Panc1 (cell line): Measurements from ENCODE around the gene FRMPD4. TPM values are rescaled to one million over a fixed set of nuclear protein-coding genes. Genes with fewer than 3 reads are reported as not detected.

Experiments
- ATAC-seq: fragments of 200-7000 bp; cut with Tn5 transposase; 2 replicates; pipeline ENCODE4 v1.9.1; 2020; ENCODE audit warnings: mild to moderate bottlenecking, moderate library complexity
- BruUV-seq: library from RNA; stranded (reverse); fragments of 400-500 nt; replicated peaks from 2 replicates; lab custom pipeline; 2021; lab: Mats Ljungman, UMichigan
- CTCF ChIA-PET: fragments of 300-600 bp; sonication (Branson Sonifier 250); formaldehyde crosslinking; loops from one replicate; lab custom pipeline; 2022; ENCODE audit warnings: antibody characterized with exemption; lab: Charles Lee
- POLR2A ChIA-PET: fragments of 300-600 bp; sonication (Branson Sonifier 250); formaldehyde crosslinking; loops from one replicate; lab custom pipeline; 2022; ENCODE audit warnings: antibody characterized with exemption; lab: Charles Lee
- DNase-seq: peaks from one replicate; pipeline ENCODE4 v3.0.0-alpha.2; 2010; ENCODE audit warnings: low read depth, low spot score
- H3K27ac ChIP-seq: 2 replicates; pipeline ENCODE4 v1.5.1; 2011; ENCODE audit warnings: mild to moderate bottlenecking, low read length, inconsistent platforms
- H3K27me3 ChIP-seq: fragments of 200-500 bp; sonication (Bioruptor generic); 2 replicates; pipeline ENCODE4 v1.6.0; 2014; ENCODE audit warnings: low read length, inconsistent platforms; ENCODE audit not compliant: control insufficient read depth, insufficient read depth
- H3K36me3 ChIP-seq: fragments of 200-500 bp; sonication (Bioruptor generic); 2 replicates; pipeline ENCODE4 v1.5.1; 2014; ENCODE audit warnings: inconsistent platforms, mild to moderate bottlenecking, low read length, moderate library complexity; ENCODE audit not compliant: control insufficient read depth, insufficient read depth
- H3K4me1 ChIP-seq: 2 replicates; pipeline ENCODE4 v1.5.1; 2011; ENCODE audit warnings: inconsistent platforms, mild to moderate bottlenecking, low read length, moderate library complexity; ENCODE audit not compliant: control insufficient read depth, insufficient read depth
- H3K4me3 ChIP-seq, 2 experiments: 2 replicates each; pipeline ENCODE4 v1.5.1; 2011 to 2012; ENCODE audit warnings: low read depth in 2 of 2, low read length in 2 of 2, mild to moderate bottlenecking in 2 of 2, inconsistent platforms in 1 of 2, moderate library complexity in 1 of 2
- H3K9me3 ChIP-seq: fragments of 200-500 bp; sonication (Bioruptor generic); 2 replicates; pipeline ENCODE4 v1.5.1; 2014; ENCODE audit warnings: low read depth, mild to moderate bottlenecking, inconsistent platforms, low read length, moderate library complexity; ENCODE audit not compliant: control insufficient read depth, insufficient read depth
- POLR2AphosphoS5 ChIP-seq: IDR thresholded peaks from 2 replicates; pipeline ENCODE4 v1.6.1; 2012; ENCODE audit warnings: mild to moderate bottlenecking, low read depth, low read length, moderate library complexity
- SIN3A ChIP-seq: IDR thresholded peaks from 2 replicates; pipeline ENCODE4 v1.6.1; 2012; ENCODE audit warnings: low read depth, mild to moderate bottlenecking, low read length, moderate library complexity, borderline replicate concordance; ENCODE audit not compliant: insufficient read depth
- TCF7L2 ChIP-seq: IDR thresholded peaks from 2 replicates; pipeline ENCODE4 v1.6.1; 2011; ENCODE audit warnings: mild to moderate bottlenecking, low read depth, low read length, inconsistent platforms
- in situ Hi-C: cut with HindIII; loops from 2 replicates; pipeline ENCODE4 v1.10.0; 2016; ENCODE audit warnings: low sequenced_read_pairs, low pct_unique_long_range_greater_than_20kb
- intact Hi-C: fragments of 100-400 bp; cut with micrococcal nuclease; formaldehyde crosslinking; loops from one replicate; pipeline ENCODE4 v1.10.0; 2022; ENCODE audit not compliant: unreplicated experiment
- total RNA-seq: library from RNA; stranded (reverse); gene quantifications from one replicate; pipeline ENCODE4 v1.2.1, GENCODE V29; 2021; ENCODE audit not compliant: unreplicated experiment
- TF ChIP-seq, protein P1 (sequence below): fragments of 450-650 bp; IDR thresholded peaks from 2 replicates; pipeline ENCODE4 v1.5.1; 2017; ENCODE audit warnings: mild to moderate bottlenecking
- TF ChIP-seq, protein P2 (sequence below), 2 experiments: IDR thresholded peaks; 2 replicates each; pipeline ENCODE4 v1.6.1; 2011 to 2012; ENCODE audit warnings: low read depth in 2 of 2, control low read depth in 1 of 2, low read length in 1 of 2, mild to moderate bottlenecking in 1 of 2, moderate library complexity in 1 of 2; ENCODE audit not compliant: insufficient read depth in 1 of 2

Gene FRMPD4
- total RNA-seq, 1 experiment from 2014 or later, result not detected

DNA sequence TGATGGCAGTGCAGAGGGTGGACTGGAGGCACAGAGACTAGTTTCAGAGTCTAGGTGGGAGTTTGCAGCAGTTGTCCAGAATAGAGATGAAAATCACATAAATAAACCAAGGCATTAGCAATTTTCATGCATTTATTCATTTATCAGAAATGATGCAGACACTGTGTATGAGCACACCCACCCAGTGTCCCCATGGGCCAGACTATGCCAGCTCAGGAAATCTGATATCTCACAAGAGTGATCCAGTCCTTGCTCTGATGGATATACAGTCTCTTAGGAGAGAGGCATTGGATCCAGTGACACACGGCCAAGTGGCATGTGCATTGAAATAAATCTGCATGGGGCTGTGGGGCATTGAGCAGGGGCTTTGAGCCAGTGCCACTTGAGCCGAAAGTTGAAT, 228.2 kb downstream of the FRMPD4 start:
- no peak for ATAC-seq
- CTCF ChIA-PET, result no interaction called here
- no peaks in the 10 kb centered on the region for H3K4me1 ChIP-seq
- no peak overlapping the region for H3K27ac ChIP-seq
- H3K4me3 ChIP-seq, result no peak overlapping the region
- POLR2A ChIA-PET, result no interaction called here
- H3K9me3 ChIP-seq, result no peaks in the 10 kb centered on the region
- no peaks in the 10 kb centered on the region for H3K27me3 ChIP-seq
- TF ChIP-seq, protein P1, sequence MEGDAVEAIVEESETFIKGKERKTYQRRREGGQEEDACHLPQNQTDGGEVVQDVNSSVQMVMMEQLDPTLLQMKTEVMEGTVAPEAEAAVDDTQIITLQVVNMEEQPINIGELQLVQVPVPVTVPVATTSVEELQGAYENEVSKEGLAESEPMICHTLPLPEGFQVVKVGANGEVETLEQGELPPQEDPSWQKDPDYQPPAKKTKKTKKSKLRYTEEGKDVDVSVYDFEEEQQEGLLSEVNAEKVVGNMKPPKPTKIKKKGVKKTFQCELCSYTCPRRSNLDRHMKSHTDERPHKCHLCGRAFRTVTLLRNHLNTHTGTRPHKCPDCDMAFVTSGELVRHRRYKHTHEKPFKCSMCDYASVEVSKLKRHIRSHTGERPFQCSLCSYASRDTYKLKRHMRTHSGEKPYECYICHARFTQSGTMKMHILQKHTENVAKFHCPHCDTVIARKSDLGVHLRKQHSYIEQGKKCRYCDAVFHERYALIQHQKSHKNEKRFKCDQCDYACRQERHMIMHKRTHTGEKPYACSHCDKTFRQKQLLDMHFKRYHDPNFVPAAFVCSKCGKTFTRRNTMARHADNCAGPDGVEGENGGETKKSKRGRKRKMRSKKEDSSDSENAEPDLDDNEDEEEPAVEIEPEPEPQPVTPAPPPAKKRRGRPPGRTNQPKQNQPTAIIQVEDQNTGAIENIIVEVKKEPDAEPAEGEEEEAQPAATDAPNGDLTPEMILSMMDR, result no peak
- TF ChIP-seq SIN3A (no peak), TCF7L2 (no peak), POLR2AphosphoS5 (no peak)
- TF ChIP-seq, protein P2, sequence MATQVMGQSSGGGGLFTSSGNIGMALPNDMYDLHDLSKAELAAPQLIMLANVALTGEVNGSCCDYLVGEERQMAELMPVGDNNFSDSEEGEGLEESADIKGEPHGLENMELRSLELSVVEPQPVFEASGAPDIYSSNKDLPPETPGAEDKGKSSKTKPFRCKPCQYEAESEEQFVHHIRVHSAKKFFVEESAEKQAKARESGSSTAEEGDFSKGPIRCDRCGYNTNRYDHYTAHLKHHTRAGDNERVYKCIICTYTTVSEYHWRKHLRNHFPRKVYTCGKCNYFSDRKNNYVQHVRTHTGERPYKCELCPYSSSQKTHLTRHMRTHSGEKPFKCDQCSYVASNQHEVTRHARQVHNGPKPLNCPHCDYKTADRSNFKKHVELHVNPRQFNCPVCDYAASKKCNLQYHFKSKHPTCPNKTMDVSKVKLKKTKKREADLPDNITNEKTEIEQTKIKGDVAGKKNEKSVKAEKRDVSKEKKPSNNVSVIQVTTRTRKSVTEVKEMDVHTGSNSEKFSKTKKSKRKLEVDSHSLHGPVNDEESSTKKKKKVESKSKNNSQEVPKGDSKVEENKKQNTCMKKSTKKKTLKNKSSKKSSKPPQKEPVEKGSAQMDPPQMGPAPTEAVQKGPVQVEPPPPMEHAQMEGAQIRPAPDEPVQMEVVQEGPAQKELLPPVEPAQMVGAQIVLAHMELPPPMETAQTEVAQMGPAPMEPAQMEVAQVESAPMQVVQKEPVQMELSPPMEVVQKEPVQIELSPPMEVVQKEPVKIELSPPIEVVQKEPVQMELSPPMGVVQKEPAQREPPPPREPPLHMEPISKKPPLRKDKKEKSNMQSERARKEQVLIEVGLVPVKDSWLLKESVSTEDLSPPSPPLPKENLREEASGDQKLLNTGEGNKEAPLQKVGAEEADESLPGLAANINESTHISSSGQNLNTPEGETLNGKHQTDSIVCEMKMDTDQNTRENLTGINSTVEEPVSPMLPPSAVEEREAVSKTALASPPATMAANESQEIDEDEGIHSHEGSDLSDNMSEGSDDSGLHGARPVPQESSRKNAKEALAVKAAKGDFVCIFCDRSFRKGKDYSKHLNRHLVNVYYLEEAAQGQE (IDR thresholded peaks at IDR 0.05; ENCODE audit: insufficient read depth in 1 of 2, low read depth in 2 of 2, low read length in 1 of 2), result no peak
- no TSS peak for BruUV-seq
- DNase-seq, result no peak
- no peaks in the 10 kb centered on the region for H3K36me3 ChIP-seq
- in situ Hi-C loops (no loop called here), intact Hi-C loops (no loop called here)

DNA sequence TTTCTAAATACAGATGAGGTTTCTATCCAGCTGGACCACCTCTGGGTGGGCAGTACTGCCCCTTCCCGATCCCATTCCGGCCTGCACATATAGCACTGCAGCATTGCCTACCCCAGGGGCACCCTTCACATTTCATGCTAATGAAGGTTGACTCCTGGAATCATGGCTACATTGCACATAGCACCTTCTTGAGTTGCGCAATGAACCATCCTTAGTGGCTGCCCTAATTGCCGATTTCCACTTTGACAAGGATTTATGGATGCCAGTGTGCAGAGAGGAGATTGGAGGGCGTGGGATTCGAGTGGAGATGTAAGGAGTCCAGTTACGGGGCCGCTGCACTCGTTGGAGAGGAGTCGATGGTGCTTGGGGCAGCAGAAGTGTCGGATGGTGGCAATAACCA, 229.0 kb downstream of the FRMPD4 start:
- DNase-seq (no peak), ATAC-seq (no peak)
- intact Hi-C loops, result no loop called here
- Histone ChIP-seq H3K36me3 (no peaks in the 10 kb centered on the region), H3K9me3 (no peaks in the 10 kb centered on the region), H3K27ac (no peak overlapping the region), H3K4me1 (no peaks in the 10 kb centered on the region), H3K27me3 (no peaks in the 10 kb centered on the region), H3K4me3 (no peak overlapping the region)
- in situ Hi-C loops, result no loop called here
- TF ChIP-seq POLR2AphosphoS5 (no peak), TCF7L2 (no peak)
- CTCF ChIA-PET, result no interaction called here
- BruUV-seq, result no TSS peak
- POLR2A ChIA-PET, result no interaction called here

DNA sequence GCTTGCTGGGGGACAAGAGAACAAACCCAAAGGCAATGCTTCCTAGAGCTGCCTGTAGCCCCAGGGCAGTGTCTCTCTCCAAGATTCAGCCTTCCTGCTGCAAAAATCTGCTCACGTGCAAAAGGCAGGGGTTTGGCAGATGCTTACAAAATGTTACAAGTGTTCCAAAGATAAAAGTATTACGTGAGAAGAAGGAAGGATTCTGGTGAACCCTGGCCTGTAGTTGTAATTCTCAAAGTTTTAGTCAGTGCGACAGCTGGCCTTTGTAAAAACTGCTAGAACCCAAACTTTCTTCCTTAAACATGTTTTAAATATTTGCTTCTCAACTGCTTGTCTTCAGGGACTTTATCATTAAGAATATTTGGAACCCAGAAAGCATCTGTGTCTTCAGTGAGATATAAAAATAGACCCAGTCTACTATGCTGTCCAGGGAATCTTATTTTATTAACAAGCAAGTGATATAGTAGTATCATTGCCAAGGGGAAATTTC, 232.3 kb downstream of the FRMPD4 start:
- intact Hi-C loops, result no loop called here

More for the DNA sequence above, 232.3 kb downstream of the FRMPD4 start:
- in situ Hi-C loops, result no loop called here
- TF ChIP-seq, protein P2 (IDR thresholded peaks at IDR 0.05; ENCODE audit: insufficient read depth in 1 of 2, low read depth in 2 of 2, low read length in 1 of 2), result no peak
- TF ChIP-seq POLR2AphosphoS5 (no peak), SIN3A (no peak), TCF7L2 (no peak)
- TF ChIP-seq, protein P1, result no peak
- no peaks in the 10 kb centered on the region for H3K4me1 ChIP-seq
- no peak overlapping the region for H3K4me3 ChIP-seq
- no peak overlapping the region for H3K27ac ChIP-seq
- ATAC-seq (no peak), DNase-seq (no peak)
- CTCF ChIA-PET, result no interaction called here
- H3K36me3 ChIP-seq, result no peaks in the 10 kb centered on the region
- POLR2A ChIA-PET, result no interaction called here
- H3K27me3 ChIP-seq, result no peaks in the 10 kb centered on the region
- no TSS peak for BruUV-seq
- H3K9me3 ChIP-seq, result no peaks in the 10 kb centered on the region
